ENCODE data around the gene KMT2E. TPM values are rescaled to one million over a fixed set of nuclear protein-coding genes. Genes with fewer than 3 reads are reported as not detected.

KMT2E gene
- total and polyA plus RNA-seq, 2 donors (not counting 3 experiments of a cell fraction or from before 2014, with no cell fraction given) = 19.0 to 74.8 TPM

DNA sequence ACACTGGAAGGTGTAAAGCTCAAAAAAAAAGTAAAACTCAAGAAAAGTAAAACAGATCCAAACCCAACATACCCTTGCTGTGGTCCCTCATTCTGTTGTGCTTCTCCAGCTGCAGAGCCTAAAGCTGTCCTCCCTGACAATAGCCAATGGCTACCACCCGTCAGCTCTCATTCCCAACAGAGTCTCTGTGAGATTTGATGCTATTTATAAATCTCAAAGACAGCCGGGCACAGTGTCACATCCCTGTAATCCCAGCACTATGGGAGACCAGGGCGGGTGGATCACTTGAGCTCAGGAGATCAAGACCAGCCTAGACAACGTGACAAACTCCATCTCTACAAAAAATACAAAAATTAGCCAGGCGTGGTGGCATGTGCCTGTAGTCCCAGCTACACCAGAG, 116.0 kb downstream of the KMT2E start:
- Histone ChIP-seq H2AFZ (ENCODE audit: low read depth, low read length) (no peak overlapping the region), H3K4me1 (ENCODE audit: control insufficient read depth, extremely low read depth, insufficient read depth, low read length) (peaks cover 7% of the 10 kb centered on the region), H3K9me1 (replicated peaks; ENCODE audit: control insufficient read depth, extremely low read depth, insufficient read depth, low read length) (no peaks in the 10 kb centered on the region), H3K9me3 (replicated peaks; ENCODE audit: control insufficient read depth, insufficient read depth, low read length) (no peaks in the 10 kb centered on the region), H4K20me1 (replicated peaks; ENCODE audit: control insufficient read depth, extremely low read depth, insufficient read depth, low read length) (no peaks in the 10 kb centered on the region), H3K9ac (replicated peaks; ENCODE audit: extremely low read depth, insufficient read depth, low read length) (no peak overlapping the region), H3K27ac (ENCODE audit: insufficient read depth, low read depth, low read length) (no peak overlapping the region), H3K4me3 (replicated peaks in 1 of 3; ENCODE audit: insufficient read depth in 1 of 3, low read depth in 1 of 3, low read length in 3 of 3) (no peak overlapping the region), H3K4me2 (ENCODE audit: insufficient read depth, low read length) (no peak overlapping the region), H3K27me3 (ENCODE audit: control insufficient read depth in 2 of 2, insufficient read depth in 2 of 2, low read length in 2 of 2) (no peaks in the 10 kb centered on the region), H3K36me3 (ENCODE audit: control insufficient read depth in 2 of 2, extremely low read depth in 1 of 2, insufficient read depth in 2 of 2, low read length in 2 of 2) (peaks cover 0 to 16% of the 10 kb centered on the region in 2 experiments), H3K79me2 (ENCODE audit: control insufficient read depth, insufficient read depth, low read length) (peaks cover 8% of the 10 kb centered on the region)
- dilution Hi-C loops (cut with MboI; ENCODE audit: extremely low pct_ligation_motif_present, low sequenced_read_pairs) = no loop called here
- BruUV-seq (replicated peaks) = no TSS peak
- FAIRE-seq (no peak), DNase-seq (ENCODE audit: low read depth, low spot score) (no peak)
- TF ChIP-seq FOS (IDR thresholded peaks at IDR 0.05; ENCODE audit: borderline replicate concordance, insufficient read depth, low read length) = no peak
- no peak for TF ChIP-seq POLR2AphosphoS5 (IDR thresholded peaks at IDR 0.05; ENCODE audit: insufficient read depth, low read depth, low read length)
- no peak for TF ChIP-seq EZH2 (IDR thresholded peaks at IDR 0.05; ENCODE audit: borderline replicate concordance, low read depth, low read length, severe bottlenecking)
- TF ChIP-seq JUN (IDR thresholded peaks at IDR 0.05; ENCODE audit: borderline replicate concordance, insufficient read depth, insufficient read length, low read depth) = no peak
- TF ChIP-seq MYC (IDR thresholded peaks at IDR 0.05; ENCODE audit: low read depth, low read length) = no peak
- TF ChIP-seq POLR2A (IDR thresholded peaks at IDR 0.05; ENCODE audit: low read depth, low read length) = no peak
- TF ChIP-seq, protein P1, sequence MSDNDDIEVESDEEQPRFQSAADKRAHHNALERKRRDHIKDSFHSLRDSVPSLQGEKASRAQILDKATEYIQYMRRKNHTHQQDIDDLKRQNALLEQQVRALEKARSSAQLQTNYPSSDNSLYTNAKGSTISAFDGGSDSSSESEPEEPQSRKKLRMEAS (IDR thresholded peaks at IDR 0.05; ENCODE audit: insufficient read depth, insufficient read length) = no peak
- TF ChIP-seq, protein P2, sequence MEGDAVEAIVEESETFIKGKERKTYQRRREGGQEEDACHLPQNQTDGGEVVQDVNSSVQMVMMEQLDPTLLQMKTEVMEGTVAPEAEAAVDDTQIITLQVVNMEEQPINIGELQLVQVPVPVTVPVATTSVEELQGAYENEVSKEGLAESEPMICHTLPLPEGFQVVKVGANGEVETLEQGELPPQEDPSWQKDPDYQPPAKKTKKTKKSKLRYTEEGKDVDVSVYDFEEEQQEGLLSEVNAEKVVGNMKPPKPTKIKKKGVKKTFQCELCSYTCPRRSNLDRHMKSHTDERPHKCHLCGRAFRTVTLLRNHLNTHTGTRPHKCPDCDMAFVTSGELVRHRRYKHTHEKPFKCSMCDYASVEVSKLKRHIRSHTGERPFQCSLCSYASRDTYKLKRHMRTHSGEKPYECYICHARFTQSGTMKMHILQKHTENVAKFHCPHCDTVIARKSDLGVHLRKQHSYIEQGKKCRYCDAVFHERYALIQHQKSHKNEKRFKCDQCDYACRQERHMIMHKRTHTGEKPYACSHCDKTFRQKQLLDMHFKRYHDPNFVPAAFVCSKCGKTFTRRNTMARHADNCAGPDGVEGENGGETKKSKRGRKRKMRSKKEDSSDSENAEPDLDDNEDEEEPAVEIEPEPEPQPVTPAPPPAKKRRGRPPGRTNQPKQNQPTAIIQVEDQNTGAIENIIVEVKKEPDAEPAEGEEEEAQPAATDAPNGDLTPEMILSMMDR (IDR thresholded peaks at IDR 0.05; ENCODE audit: extremely low read depth in 1 of 2, insufficient read depth in 1 of 2, low read depth in 1 of 2, low read length in 2 of 2) = no peak
- ChIA-PET CTCF (interaction anchor here (0.9 kb wide), 1 partner anchor 13 kb away, joined by 3 read pairs; no protein-coding TSS in a partner anchor), POLR2A (no interaction called here)
- intact Hi-C loops (cut with micrococcal nuclease) = no loop called here

Measured in endothelial cell of umbilical vein (primary cell).